Ascending aorta (tissue), 2 donors: ENCODE results near the gene ATP5PF. TPM values are rescaled to one million over a fixed set of nuclear protein-coding genes. Genes with fewer than 3 reads are reported as not detected.

ENCODE experiments used
- DNase-seq, 2 donors: peaks; one replicate each; pipeline ENCODE4 v3.0.0-alpha.2; 2019; ENCODE audit warnings: low spot score in 2 of 2
- H3K27ac ChIP-seq, 2 donors: fragments of 200-600 bp; sonication (generic); one replicate each; pipeline ENCODE4 v1.5.1; 2016 to 2017; ENCODE audit warnings: mild to moderate bottlenecking in 1 of 2
- H3K27me3 ChIP-seq: fragments of 200-600 bp; sonication (generic); one replicate; pipeline ENCODE4 v1.5.1; 2017
- H3K36me3 ChIP-seq, 2 donors: fragments of 200-600 bp; sonication (generic); one replicate each; pipeline ENCODE4 v1.5.1; 2016
- H3K4me1 ChIP-seq, 2 donors: fragments of 200-600 bp; sonication (generic); one replicate each; pipeline ENCODE4 v1.5.1; 2016 to 2017; ENCODE audit warnings: mild to moderate bottlenecking in 1 of 2
- H3K4me3 ChIP-seq, 2 donors: fragments of 200-600 bp; sonication (generic); one replicate each; pipeline ENCODE4 v1.5.1; 2016 to 2017; ENCODE audit warnings: mild to moderate bottlenecking in 1 of 2
- H3K9me3 ChIP-seq, 2 donors: fragments of 200-600 bp; sonication (generic); one replicate each; pipeline ENCODE4 v1.5.1; 2016
- CTCF ChIP-seq, 3 experiments: fragments of 200-600 bp in 2 of 3; fragments of 450-650 bp in 1 of 3; sonication (generic) in 2 of 3; IDR thresholded peaks; one replicate each; pipeline ENCODE4 v1.5.1; 2016 to 2019; ENCODE audit warnings: antibody characterized with exemption in 3 of 3, mild to moderate bottlenecking in 1 of 3, moderate library complexity in 1 of 3
- intact Hi-C: fragments of 100-400 bp; cut with DNase I; formaldehyde crosslinking; loops from one replicate; pipeline ENCODE4 v1.15.1; 2023
- total RNA-seq: library from RNA; depleted of rRNA; stranded (reverse); fragments of >200 nt; gene quantifications from one replicate; pipeline ENCODE4 v1.1.0, GENCODE V29; 2016

Gene ATP5PF
- total RNA-seq, 1 donor from 2014 or later, result 81.8 TPM

- Histone ChIP-seq H3K4me1 (peaks cover 0 to 2% of the 10 kb centered on the region in 2 donors), H3K36me3 (peaks cover 13 to 29% of the 10 kb centered on the region in 2 donors), H3K9me3 (no peaks in the 10 kb centered on the region), H3K4me3 (no peak overlapping the region), H3K27ac (no peak overlapping the region), H3K27me3 (no peaks in the 10 kb centered on the region)
- intact Hi-C loops, result no loop called here
- no peak for DNase-seq
- TF ChIP-seq CTCF (IDR thresholded peaks at IDR 0.05), result no peak
Measured at GRCh38 chr21:25752416-25752815, 17.7 kb upstream of the ATP5PF start.

GRCh38 chr21:25750085-25750484 is 15.4 kb upstream of the ATP5PF start:
- intact Hi-C loops, result no loop called here
- no peak for DNase-seq
- no peak overlapping the region for H3K27ac ChIP-seq
- no peaks in the 10 kb centered on the region for H3K4me1 ChIP-seq
- TF ChIP-seq CTCF (IDR thresholded peaks at IDR 0.05), result no peak
- no peaks in the 10 kb centered on the region for H3K9me3 ChIP-seq
- H3K4me3 ChIP-seq, result no peak overlapping the region
- peaks cover 13 to 43% of the 10 kb centered on the region in 2 donors for H3K36me3 ChIP-seq
- no peaks in the 10 kb centered on the region for H3K27me3 ChIP-seq

- intact Hi-C loops, result no loop called here
- Histone ChIP-seq H3K9me3 (no peaks in the 10 kb centered on the region), H3K4me1 (no peaks in the 10 kb centered on the region), H3K36me3 (peaks cover 4 to 20% of the 10 kb centered on the region in 2 donors), H3K27me3 (no peaks in the 10 kb centered on the region), H3K4me3 (no peak overlapping the region), H3K27ac (no peak overlapping the region)
- no peak for DNase-seq
- TF ChIP-seq CTCF (IDR thresholded peaks at IDR 0.05), result no peak
Measured at GRCh38 chr21:25744854-25745253, 10.2 kb upstream of the ATP5PF start.

- Histone ChIP-seq H3K36me3 (peaks cover 0 to 20% of the 10 kb centered on the region in 2 donors), H3K27ac (no peak overlapping the region), H3K4me3 (no peak overlapping the region), H3K9me3 (no peaks in the 10 kb centered on the region), H3K4me1 (no peaks in the 10 kb centered on the region), H3K27me3 (no peaks in the 10 kb centered on the region)
- intact Hi-C loops, result no loop called here
- no peak for DNase-seq
- no peak for TF ChIP-seq CTCF (IDR thresholded peaks at IDR 0.05)
Measured at GRCh38 chr21:25742900-25743299, 8.2 kb upstream of the ATP5PF start.

GRCh38 chr21:25737421-25737820 is 2.7 kb upstream of the ATP5PF start:
- no peak for TF ChIP-seq CTCF (IDR thresholded peaks at IDR 0.05)
- intact Hi-C loops, result loop anchor here (5.0 to 10.0 kb wide), 3 partner anchors 133 to 1107 kb away; partner anchors contain the start of genes ADAMTS1, APP and MRPL39
- DNase-seq, result no peak
- H3K4me1 ChIP-seq, result peaks cover 0 to 20% of the 10 kb centered on the region in 2 donors
- H3K27ac ChIP-seq, result no peak overlapping the region
- H3K36me3 ChIP-seq, result peaks cover 0 to under 1% of the 10 kb centered on the region in 2 donors
- no peaks in the 10 kb centered on the region for H3K27me3 ChIP-seq
- no peak overlapping the region for H3K4me3 ChIP-seq
- no peaks in the 10 kb centered on the region for H3K9me3 ChIP-seq
